ENCODE data around the gene ZNF692. TPM values are rescaled to one million over a fixed set of nuclear protein-coding genes. Genes with fewer than 3 reads are reported as not detected.
"Not testable (repeated sequence)": the region's sequence is repeated elsewhere in the genome, so short reads cannot be mapped to it uniquely, and the experiment has no call there.

Gene ZNF692
- total RNA-seq, 1 donor from 2014 or later, result 20.2 TPM

- ATAC-seq (no peak), DNase-seq (ENCODE audit: low spot score) (no peak)
Observed at GRCh38 chr1:248884632-248885295, 25.9 kb upstream of the ZNF692 start.

DNA sequence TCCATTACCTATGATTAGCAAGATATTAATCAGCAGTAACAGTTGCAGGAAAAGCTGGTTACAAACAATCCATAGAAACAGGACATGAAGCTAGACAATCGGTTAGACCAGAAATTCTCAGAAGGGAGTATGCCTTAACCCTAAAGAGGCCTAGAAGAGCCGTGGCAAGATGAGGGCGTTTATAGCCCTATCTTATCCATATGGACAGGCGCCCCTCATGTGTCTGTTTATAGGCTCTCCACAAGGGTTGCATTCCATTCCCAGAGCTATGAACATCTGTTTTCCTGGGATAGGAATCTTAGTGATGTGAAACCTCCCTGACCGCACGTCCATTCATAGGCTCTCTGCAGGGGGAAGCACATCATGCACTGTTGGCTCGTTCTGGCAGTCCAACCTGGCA is 23.5 kb upstream of the ZNF692 start:
- ATAC-seq; DNase-seq (ENCODE audit: low spot score): not testable (repeated sequence)

DNA sequence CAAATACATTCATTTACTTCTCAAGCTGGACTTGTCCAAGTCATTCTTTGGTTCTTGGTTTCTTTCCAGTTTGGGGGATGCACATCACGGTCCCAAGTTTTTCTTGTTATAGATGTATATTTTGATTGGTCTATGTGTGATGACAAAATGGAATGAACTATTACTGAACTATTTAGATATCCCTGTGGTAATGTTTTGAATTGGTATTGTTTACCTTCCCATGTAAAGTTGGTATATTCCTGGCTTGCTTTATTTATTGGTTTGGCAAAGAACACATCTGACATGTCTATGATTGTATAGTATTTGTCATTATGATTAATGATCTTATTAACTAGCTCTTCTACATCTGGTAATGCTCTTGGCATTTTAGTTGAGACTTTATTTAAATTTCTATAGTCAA is 22.4 kb upstream of the ZNF692 start:
- DNase-seq (ENCODE audit: low spot score) (no peak), ATAC-seq (no peak)

GRCh38 chr1:248873993-248874533 is 15.2 kb upstream of the ZNF692 start:
- ATAC-seq, result peak; percentile 58
- DNase-seq (ENCODE audit: low spot score), result peak; percentile 68

- ATAC-seq, result peak; percentile 89
- DNase-seq (ENCODE audit: low spot score), result peak; percentile 92
Observed at GRCh38 chr1:248873409-248873992, 14.6 kb upstream of the ZNF692 start.

GRCh38 chr1:248872752-248873408 is 14.0 kb upstream of the ZNF692 start:
- DNase-seq (ENCODE audit: low spot score) (peak; percentile 58), ATAC-seq (peak; percentile 70)

DNA sequence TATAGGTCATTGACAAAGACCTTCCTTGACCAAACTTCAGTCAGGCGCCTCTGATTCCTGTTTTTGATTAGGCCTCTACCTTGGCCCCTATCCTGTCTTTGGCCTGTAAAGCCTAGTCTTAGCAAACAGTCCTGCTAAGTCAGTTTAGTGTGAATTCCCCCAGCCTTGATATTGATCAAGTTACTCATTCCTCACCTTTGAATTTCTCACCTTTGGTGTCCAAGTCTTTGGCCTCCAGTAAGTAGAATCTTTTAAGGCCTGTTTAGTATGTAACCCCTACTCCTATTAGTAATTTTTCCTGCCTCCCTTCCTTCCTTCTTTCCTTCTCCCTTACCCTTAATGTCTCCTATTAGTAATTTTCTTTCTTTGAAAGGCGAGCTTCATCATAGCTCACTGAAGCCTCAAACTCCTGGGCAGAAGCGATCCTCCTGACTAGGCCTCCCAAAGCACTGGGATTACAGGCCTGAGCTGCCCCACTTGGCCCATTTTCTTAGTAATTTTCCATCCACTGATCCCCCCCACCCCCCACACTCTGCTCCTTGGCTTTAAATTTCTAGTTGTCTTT is 13.0 kb upstream of the ZNF692 start:
- no peak for DNase-seq (ENCODE audit: low spot score)

DNA sequence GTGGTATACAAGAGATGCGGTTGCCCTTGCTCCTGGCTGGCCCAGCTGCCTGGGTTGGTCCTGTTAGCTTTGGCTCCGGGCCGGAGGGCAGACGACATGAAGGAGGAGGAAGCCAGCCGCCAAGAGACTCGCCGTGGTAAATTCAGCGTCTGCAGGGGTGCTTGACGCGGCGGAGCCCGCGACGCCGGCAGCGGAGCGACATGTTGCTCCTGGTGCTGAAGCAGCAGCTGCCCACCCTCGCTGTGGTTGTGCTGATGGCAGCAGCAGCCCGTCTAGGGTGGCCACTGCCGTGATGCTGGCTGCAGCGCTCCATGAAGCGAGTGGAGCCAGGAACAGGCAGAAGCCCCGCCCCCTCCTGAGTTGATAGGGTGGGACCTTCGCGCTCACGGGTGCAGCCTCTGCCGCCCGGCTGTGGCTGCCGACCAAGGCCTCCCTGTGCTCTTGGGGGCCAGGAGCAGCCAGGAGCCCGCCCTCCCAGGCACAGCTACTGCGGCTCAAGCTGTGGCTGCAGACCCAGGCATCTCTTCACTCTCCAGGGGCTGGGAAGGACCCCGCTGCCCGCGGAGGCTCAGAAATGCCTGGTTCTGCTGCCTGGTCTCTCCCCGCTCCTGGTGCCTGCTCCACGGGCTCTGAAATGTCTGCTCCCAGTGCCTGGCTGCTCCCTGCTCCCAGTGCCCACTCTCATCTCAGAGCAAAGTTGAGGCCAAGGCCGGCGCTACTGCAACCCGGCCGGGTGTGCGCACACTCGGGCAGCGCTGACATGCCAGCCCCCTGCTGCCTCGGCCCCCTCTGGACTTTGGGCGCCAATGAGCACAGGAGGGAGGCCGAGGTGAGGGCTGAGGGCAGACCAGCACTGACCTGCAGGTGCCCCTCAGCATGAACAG is 4.4 kb upstream of the ZNF692 start:
- peak; percentile 69 for ATAC-seq

More for the DNA sequence above, 13.0 kb upstream of the ZNF692 start:
- no peak for ATAC-seq

DNA sequence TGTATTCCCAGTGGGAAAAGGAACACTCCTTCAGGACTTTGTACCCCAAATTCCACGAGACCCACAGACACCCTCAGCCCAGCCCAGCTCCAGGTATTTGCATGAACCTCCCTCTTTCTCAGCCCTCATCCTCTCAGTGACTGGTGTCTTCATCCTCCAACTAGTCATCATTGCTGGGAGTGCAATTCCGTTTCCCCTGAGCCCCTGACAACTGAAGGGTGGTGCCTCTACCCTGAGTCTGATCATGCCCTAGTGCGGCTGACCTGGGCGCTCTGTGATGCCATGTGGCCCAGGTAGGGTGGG is 3.8 kb upstream of the ZNF692 start:
- no peak for DNase-seq (ENCODE audit: low spot score)

More for the DNA sequence above, 4.4 kb upstream of the ZNF692 start:
- DNase-seq (ENCODE audit: low spot score), result peak; percentile 81

GRCh38 chr1:248861616-248862015 is 2.7 kb upstream of the ZNF692 start:
- no peak for ATAC-seq
- no peak for DNase-seq (ENCODE audit: low spot score)

More for the DNA sequence above, 3.8 kb upstream of the ZNF692 start:
- ATAC-seq, result no peak

DNA sequence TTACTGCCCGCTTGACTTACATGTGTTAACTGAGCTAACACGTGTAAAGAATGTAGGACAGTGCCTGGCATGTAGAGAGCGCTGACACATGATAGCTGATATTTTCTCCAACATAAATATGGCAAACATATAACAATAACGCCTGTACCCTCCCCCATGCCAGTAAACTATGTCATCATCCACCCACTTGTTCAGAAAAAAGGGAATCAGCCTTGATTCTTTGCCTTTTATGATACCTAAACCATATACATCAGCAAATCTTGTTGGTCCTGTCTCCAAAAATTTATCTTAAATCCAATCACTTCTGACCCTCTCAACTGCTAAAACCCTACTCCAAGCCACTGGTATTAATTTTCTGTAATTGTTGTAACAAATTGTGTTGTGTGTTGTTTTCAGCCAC is 1.1 kb upstream of the ZNF692 start:
- DNase-seq (ENCODE audit: low spot score) (no peak), ATAC-seq (no peak)

DNA sequence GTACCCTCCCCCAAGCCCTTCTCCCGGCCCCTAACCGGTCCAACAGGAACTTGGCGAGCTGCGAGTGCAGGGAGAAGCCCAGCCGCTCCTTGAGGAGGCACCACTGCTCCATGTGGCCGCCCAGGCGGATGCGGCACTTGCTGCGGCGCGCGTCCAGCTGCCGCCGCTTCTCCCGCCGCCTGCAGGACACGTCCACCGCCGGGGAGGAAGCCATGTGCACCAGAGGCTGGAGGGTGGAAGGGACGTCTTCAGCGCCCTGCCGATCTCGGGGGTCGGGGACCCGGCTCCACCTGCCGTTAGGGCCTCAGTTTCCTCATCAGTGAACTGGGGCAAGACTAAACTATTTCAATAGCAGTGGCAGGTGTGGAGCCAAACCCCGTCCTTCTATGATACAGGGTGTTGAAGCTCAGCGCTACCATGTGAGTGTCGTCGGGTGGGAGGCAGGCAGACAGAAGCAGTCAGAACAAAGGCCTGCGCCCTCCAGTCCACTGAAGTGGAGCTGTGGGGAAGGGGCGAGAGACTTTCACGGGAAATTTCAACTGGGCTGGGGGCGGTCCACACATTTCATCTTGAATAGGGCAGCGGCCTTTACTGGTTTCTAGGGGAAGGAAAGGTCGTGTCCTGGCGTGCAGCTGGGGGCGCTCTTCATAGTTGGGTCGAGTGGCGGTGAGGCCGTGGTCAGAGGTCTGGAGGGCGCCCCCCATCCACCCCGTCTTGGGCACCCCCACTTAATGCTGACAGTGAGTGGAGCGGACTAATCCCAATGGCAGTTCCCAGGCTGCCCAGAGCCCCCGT is 592 bp downstream of the ZNF692 start:
- peak; percentile 60 for ATAC-seq
- DNase-seq (ENCODE audit: low spot score), result peak; percentile 63

DNA sequence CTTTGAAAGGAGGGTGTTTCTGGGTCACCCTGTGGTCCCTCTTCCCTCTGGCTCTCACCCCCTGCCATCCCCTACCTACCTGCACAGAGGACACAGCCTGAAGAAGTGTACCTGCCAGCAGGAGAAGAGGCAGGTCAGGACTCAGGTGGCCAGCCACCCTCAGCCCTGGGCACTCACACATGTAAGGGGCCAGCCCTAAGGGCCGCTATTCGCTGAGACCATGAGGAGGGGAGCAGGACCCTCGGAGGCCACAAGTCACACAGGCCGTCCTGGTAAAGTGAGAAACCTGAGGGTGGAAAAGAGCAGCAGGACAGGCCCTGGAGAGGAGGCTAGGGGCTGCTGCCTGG is 1.2 kb downstream of the ZNF692 start:
- no peak for ATAC-seq
- DNase-seq (ENCODE audit: low spot score), result no peak

DNA sequence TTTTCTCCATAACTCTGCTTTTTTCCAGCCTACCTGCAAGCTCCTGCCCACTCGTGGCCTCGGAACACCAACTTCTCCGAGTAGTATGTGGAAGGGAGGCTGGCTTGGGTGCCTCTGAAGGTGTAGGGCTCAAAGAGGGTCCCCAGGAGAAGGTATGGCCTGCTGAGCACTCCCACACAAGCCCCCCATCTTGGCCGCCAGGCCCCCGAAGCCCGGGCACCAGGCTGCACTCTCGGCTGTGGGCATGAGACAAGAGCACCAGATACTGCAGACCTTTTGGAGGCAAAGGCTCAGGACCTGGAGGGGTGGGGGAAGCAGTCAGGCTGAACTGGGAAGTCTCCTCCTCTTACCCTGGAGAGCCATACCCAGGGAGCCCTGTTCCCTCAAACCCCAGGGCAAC is 1.7 kb downstream of the ZNF692 start:
- no peak for ATAC-seq
- DNase-seq (ENCODE audit: low spot score), result no peak

DNA sequence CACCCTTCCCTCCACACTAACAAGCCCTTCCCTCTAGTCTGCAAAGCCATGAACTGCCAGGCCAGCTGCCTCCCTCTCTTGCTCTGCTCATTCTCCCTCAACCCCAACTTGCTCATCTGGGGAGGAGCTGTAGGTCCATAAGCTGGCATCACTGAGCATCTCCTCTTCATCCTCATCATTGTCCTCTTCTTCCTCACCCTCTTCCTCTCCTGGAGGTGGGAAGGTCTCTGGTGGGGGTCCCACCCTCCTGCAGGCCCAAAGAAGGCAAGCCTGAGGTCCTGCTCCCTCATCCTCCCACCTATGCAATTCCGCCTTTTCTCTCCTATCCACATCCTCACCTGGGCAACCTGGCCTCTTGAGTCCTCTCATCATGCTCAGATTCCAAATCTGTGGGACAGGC is 2.7 kb downstream of the ZNF692 start:
- ATAC-seq, result no peak
- DNase-seq (ENCODE audit: low spot score), result no peak

DNA sequence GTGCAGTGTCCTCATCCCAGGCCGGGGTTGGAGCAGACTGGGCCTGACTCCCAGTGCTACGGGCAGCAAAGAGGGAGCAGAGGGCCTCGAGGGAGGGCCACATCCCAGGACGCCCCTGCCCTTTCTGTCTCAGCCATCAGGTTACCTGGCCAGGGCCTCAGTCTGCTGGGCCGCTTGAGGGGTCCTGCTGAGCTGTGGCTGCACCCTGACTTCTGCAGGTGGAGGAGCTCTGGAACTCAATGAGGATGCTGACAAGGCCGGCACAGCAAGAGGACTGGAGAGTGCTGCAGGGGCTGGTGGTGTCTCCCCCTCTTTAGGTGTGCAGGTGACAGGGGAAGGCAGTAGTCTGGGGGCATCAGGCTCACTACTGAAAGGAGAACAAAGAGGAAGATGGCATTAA is 3.3 kb downstream of the ZNF692 start:
- DNase-seq (ENCODE audit: low spot score) (no peak), ATAC-seq (no peak)

- no peak for ATAC-seq
- no peak for DNase-seq (ENCODE audit: low spot score)
Observed at GRCh38 chr1:248853663-248854375, 5.1 kb downstream of the ZNF692 start.

- no peak for DNase-seq (ENCODE audit: low spot score)
Observed at GRCh38 chr1:248852481-248853405, 6.1 kb downstream of the ZNF692 start.

More at GRCh38 chr1:248852481-248853405, 6.1 kb downstream of the ZNF692 start:
- ATAC-seq, result no peak

All from left lobe of liver (tissue), 2 donors.